Stimulated activated CD4-positive, alpha-beta T cell treated with anti-CD3 and anti-CD28 coated beads, Interleukin-15, amount 100 ng/mL, for 1 hour (primary cell): ENCODE data around the gene ACY1.
A peak's percentile ranks its signal among the peaks of the same experiment; 100 is the strongest.

Experiments used
- DNase-seq, 2 donors: peaks; one replicate each; pipeline ENCODE4 v3.0.0-alpha.2; 2020; ENCODE audit warnings: low read depth in 1 of 2, low spot score in 1 of 2

Gene ACY1

GRCh38 chr3:51962854-51963530 is 20.3 kb upstream of the ACY1 start:
- DNase-seq, result no peak

GRCh38 chr3:51963951-51964451 is 19.3 kb upstream of the ACY1 start:
- DNase-seq, result no peak

GRCh38 chr3:51964521-51964920 is 18.8 kb upstream of the ACY1 start:
- DNase-seq, result no peak

- DNase-seq, result no peak
Measured at GRCh38 chr3:51966016-51966415, 17.3 kb upstream of the ACY1 start.

GRCh38 chr3:51966486-51966885 is 16.8 kb upstream of the ACY1 start:
- DNase-seq, result no peak

- DNase-seq, result no peak
Measured at GRCh38 chr3:51966922-51967383, 16.4 kb upstream of the ACY1 start.

GRCh38 chr3:51967384-51968169 is 15.8 kb upstream of the ACY1 start, which contains the start of gene PCBP4:
Gene PCBP4, minus strand, starts transcription at chr3:51967454. Its CDS starts 6,214 bp downstream, at chr3:51961240.
- DNase-seq, result no peak

- no peak for DNase-seq
Measured at GRCh38 chr3:51968170-51968775, 15.1 kb upstream of the ACY1 start.

GRCh38 chr3:51968883-51969678 is 14.3 kb upstream of the ACY1 start:
- no peak for DNase-seq

GRCh38 chr3:51969841-51970240 is 13.5 kb upstream of the ACY1 start:
- no peak for DNase-seq

- no peak for DNase-seq
Measured at GRCh38 chr3:51970606-51971300, 12.6 kb upstream of the ACY1 start.

GRCh38 chr3:51971350-51971749 is 12.0 kb upstream of the ACY1 start:
- DNase-seq, result no peak

- no peak for DNase-seq
Measured at GRCh38 chr3:51974277-51974962, 8.9 kb upstream of the ACY1 start.

- DNase-seq, result peak; percentile 53 to 60
Measured at GRCh38 chr3:51974963-51975851, 8.1 kb upstream of the ACY1 start, which contains the start of gene ABHD14A. Gene ABHD14A, plus strand, starts transcription at chr3:51975064. Its CDS starts 72 bp downstream, at chr3:51975136.

GRCh38 chr3:51975852-51976549 is 7.3 kb upstream of the ACY1 start:
- no peak for DNase-seq

- DNase-seq, result no peak
Measured at GRCh38 chr3:51977446-51978142, 5.7 kb upstream of the ACY1 start.

GRCh38 chr3:51978143-51978502 is 5.2 kb upstream of the ACY1 start:
- DNase-seq, result no peak

GRCh38 chr3:51980253-51980652 is 3.1 kb upstream of the ACY1 start:
- no peak for DNase-seq
